ENCODE measurements around the gene TUBGCP5. TPM values are rescaled to one million over a fixed set of nuclear protein-coding genes. Genes with fewer than 3 reads are reported as not detected.
"Not testable (repeated sequence)": the region's sequence is repeated elsewhere in the genome, so short reads cannot be mapped to it uniquely, and the experiment has no call there.

The TUBGCP5 gene
- polyA plus RNA-seq, 1 donor from 2014 or later = 23.3 TPM

DNA sequence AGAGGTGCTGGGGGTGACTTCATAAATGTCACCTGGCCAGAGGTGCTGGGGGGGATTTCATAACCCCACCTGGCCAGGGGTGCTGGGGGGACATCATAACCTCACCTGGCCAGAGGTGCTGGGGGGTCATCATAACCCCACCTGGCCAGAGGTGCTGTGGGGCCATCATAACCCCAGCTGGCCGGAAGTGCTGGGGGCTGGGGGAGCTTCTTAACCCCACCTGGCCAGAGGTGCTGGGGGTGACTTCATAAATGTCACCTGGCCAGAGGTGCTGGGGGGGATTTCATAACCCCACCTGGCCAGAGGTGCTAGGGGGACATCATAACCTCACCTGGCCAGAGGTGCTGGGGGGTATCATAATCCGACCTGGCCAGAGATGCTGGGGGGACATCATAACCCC, 4.6 kb upstream of the TUBGCP5 start:
- not testable (repeated sequence) for H3K36me3 ChIP-seq (ENCODE audit: insufficient read depth, low read length); H3K79me2 ChIP-seq (replicated peaks; ENCODE audit: insufficient read depth, low read length); H3K4me2 ChIP-seq (ENCODE audit: low read length); H3K27me3 ChIP-seq (ENCODE audit: insufficient read depth, low read depth, low read length); H4K20me1 ChIP-seq (ENCODE audit: insufficient read depth); H3K4me3 ChIP-seq (ENCODE audit: low read length); H3K9ac ChIP-seq (ENCODE audit: low read length); H3K27ac ChIP-seq (ENCODE audit: low read length); H2AFZ ChIP-seq (ENCODE audit: low read depth, low read length); H3K9me2 ChIP-seq (ENCODE audit: insufficient read depth, low read length); H3K9me3 ChIP-seq (ENCODE audit: low read length); H3F3A ChIP-seq (ENCODE audit: insufficient read depth, low read length, poor library complexity, severe bottlenecking)

- not testable (repeated sequence) for H3K36me3 ChIP-seq (ENCODE audit: insufficient read depth, low read length); H3K79me2 ChIP-seq (replicated peaks; ENCODE audit: insufficient read depth, low read length); H3K27ac ChIP-seq (ENCODE audit: low read length); H3K27me3 ChIP-seq (ENCODE audit: insufficient read depth, low read depth, low read length); H3K9me3 ChIP-seq (ENCODE audit: low read length); H3K9me2 ChIP-seq (ENCODE audit: insufficient read depth, low read length); H3F3A ChIP-seq (ENCODE audit: insufficient read depth, low read length, poor library complexity, severe bottlenecking); H3K4me2 ChIP-seq (ENCODE audit: low read length); H3K9ac ChIP-seq (ENCODE audit: low read length); H2AFZ ChIP-seq (ENCODE audit: low read depth, low read length); H3K4me3 ChIP-seq (ENCODE audit: low read length); H4K20me1 ChIP-seq (ENCODE audit: insufficient read depth)
Observed at GRCh38 chr15:23043535-23043934, 4.2 kb upstream of the TUBGCP5 start.

DNA sequence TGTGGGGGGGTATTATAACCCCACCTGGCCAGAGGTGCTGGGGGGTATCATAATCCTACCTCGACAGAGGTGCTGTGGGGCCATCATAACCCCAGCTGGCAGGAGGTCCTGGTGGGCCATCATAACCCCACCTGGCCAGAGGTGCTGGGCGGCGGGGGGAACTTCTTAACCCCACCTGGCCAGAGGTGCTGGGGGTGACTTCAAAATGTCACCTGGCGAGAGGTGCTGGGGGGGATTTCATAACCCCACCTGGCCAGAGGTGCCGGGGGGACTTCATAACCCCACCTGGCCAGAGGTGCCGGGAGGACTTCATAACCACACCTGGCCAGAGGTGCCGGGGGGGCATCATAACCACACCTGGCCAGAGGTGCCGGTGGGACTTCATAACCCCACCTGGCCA, 2.4 kb upstream of the TUBGCP5 start:
- H3K36me3 ChIP-seq (ENCODE audit: insufficient read depth, low read length); H3K4me3 ChIP-seq (ENCODE audit: low read length); H3K9me2 ChIP-seq (ENCODE audit: insufficient read depth, low read length); H3K27ac ChIP-seq (ENCODE audit: low read length); H3K9me3 ChIP-seq (ENCODE audit: low read length); H4K20me1 ChIP-seq (ENCODE audit: insufficient read depth); H3K9ac ChIP-seq (ENCODE audit: low read length); H3K27me3 ChIP-seq (ENCODE audit: insufficient read depth, low read depth, low read length); H3K4me2 ChIP-seq (ENCODE audit: low read length); H3F3A ChIP-seq (ENCODE audit: insufficient read depth, low read length, poor library complexity, severe bottlenecking); H2AFZ ChIP-seq (ENCODE audit: low read depth, low read length); H3K79me2 ChIP-seq (replicated peaks; ENCODE audit: insufficient read depth, low read length): not testable (repeated sequence)

DNA sequence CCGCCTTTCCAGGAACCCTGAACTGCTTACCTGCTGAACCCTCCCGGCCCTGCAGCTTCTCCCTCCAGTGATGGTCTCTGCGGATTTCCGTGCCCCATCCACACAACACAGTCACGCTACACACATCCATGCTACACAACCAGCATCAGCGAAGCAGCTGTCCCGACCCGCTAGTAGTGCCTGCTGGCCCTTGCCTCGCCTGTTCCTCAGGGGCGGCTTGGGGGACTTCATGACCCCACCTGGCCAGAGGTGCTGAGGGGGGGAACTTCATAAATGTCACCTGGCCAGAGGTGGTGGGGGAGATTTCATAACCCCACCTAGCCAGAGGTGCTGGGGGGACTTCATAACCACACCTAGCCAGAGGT, 530 bp upstream of the TUBGCP5 start:
- peaks cover 6% of the 10 kb centered on the region for H3K36me3 ChIP-seq (ENCODE audit: insufficient read depth, low read length)
- H3K79me2 ChIP-seq (replicated peaks; ENCODE audit: insufficient read depth, low read length) = peaks cover 10% of the 10 kb centered on the region
- no peaks in the 10 kb centered on the region for H3K9me3 ChIP-seq (ENCODE audit: low read length)
- H3K27me3 ChIP-seq (ENCODE audit: insufficient read depth, low read depth, low read length) = no peaks in the 10 kb centered on the region
- H3K9me2 ChIP-seq (ENCODE audit: insufficient read depth, low read length) = no peaks in the 10 kb centered on the region
- H3K9ac ChIP-seq (ENCODE audit: low read length) = peak overlapping the region; percentile 72
- peak overlapping the region; percentile 89 for H2AFZ ChIP-seq (ENCODE audit: low read depth, low read length)
- TF ChIP-seq CTCF (IDR thresholded peaks at IDR 0.05; ENCODE audit: poor library complexity, severe bottlenecking) (peak; percentile 43), EZH2 (IDR thresholded peaks at IDR 0.05; ENCODE audit: borderline replicate concordance, insufficient read depth, low read length, poor library complexity, severe bottlenecking) (no peak), SMC3 (conservative IDR thresholded peaks at IDR 0.05; ENCODE audit: poor library complexity) (peak; percentile 8)
- no peaks in the 10 kb centered on the region for H3F3A ChIP-seq (ENCODE audit: insufficient read depth, low read length, poor library complexity, severe bottlenecking)
- peak overlapping the region; percentile 55 for H3K4me2 ChIP-seq (ENCODE audit: low read length)
- H4K20me1 ChIP-seq (ENCODE audit: insufficient read depth) = no peaks in the 10 kb centered on the region
- H3K27ac ChIP-seq (ENCODE audit: low read length) = peak overlapping the region; percentile 79
- peak overlapping the region; percentile 74 for H3K4me3 ChIP-seq (ENCODE audit: low read length)

DNA sequence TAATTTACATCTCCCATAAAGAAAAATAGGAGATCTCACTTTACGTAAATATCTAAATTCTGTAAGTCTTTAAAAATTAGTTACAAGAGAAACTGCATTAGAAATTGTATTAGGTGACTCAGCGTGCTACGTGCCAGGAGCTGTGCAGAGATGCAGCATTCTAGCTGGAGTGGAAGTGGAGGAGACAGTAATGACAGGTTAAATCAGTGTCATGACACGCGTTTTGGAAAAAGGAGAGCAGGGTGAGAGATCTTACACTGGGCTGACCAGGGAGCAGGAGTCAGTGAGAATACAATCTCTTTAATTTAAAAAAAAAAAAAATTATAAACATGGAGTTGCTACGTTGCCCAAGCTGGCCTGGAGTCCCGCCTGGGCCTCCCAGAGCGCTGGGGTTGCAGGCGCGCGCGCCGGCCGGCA, 635 bp downstream of the TUBGCP5 start:
- peak overlapping the region; percentile 74 for H3K4me3 ChIP-seq (ENCODE audit: low read length)
- H4K20me1 ChIP-seq (ENCODE audit: insufficient read depth) = no peaks in the 10 kb centered on the region
- peak overlapping the region; percentile 21 for H2AFZ ChIP-seq (ENCODE audit: low read depth, low read length)
- H3K79me2 ChIP-seq (replicated peaks; ENCODE audit: insufficient read depth, low read length) = peaks cover 10% of the 10 kb centered on the region
- H3K9me3 ChIP-seq (ENCODE audit: low read length) = no peaks in the 10 kb centered on the region
- peak overlapping the region; percentile 57 for H3K27ac ChIP-seq (ENCODE audit: low read length)
- no peaks in the 10 kb centered on the region for H3F3A ChIP-seq (ENCODE audit: insufficient read depth, low read length, poor library complexity, severe bottlenecking)
- no peaks in the 10 kb centered on the region for H3K27me3 ChIP-seq (ENCODE audit: insufficient read depth, low read depth, low read length)
- H3K4me2 ChIP-seq (ENCODE audit: low read length) = peak overlapping the region; percentile 87
- TF ChIP-seq RAD21 (conservative IDR thresholded peaks at IDR 0.05) (no peak), EP300 (conservative IDR thresholded peaks at IDR 0.05; ENCODE audit: poor library complexity, severe bottlenecking) (no peak), POLR2AphosphoS5 (IDR thresholded peaks at IDR 0.05) (peak; percentile 26)
- peaks cover 6% of the 10 kb centered on the region for H3K36me3 ChIP-seq (ENCODE audit: insufficient read depth, low read length)
- H3K9ac ChIP-seq (ENCODE audit: low read length) = peak overlapping the region; percentile 72
- H3K9me2 ChIP-seq (ENCODE audit: insufficient read depth, low read length) = no peaks in the 10 kb centered on the region
